H9 (cell line): ENCODE data around the gene BLOC1S1. TPM values are rescaled to one million over a fixed set of nuclear protein-coding genes. Genes with fewer than 3 reads are reported as not detected.

Experiments used
- DNase-seq: peaks from one replicate; pipeline ENCODE4 v3.0.0-alpha.2; 2017
- H2AFZ ChIP-seq: one replicate; pipeline ENCODE4 v1.6.1; 2013; ENCODE audit warnings: mild to moderate bottlenecking, low read length, control low read depth, moderate library complexity
- H2AK5ac ChIP-seq: 2 replicates; pipeline ENCODE4 v1.6.1; 2013; ENCODE audit warnings: low read length, control low read depth, mixed read lengths; ENCODE audit not compliant: insufficient read length
- H2BK120ac ChIP-seq: one replicate; pipeline ENCODE4 v1.6.1; 2013; ENCODE audit warnings: low read depth, mild to moderate bottlenecking, low read length, control low read depth, inconsistent platforms; ENCODE audit not compliant: poor library complexity, severe bottlenecking
- H2BK12ac ChIP-seq: 2 replicates; pipeline ENCODE4 v1.6.1; 2013; ENCODE audit warnings: low read length, control low read depth, mixed read lengths, low read depth; ENCODE audit not compliant: insufficient read length
- H2BK15ac ChIP-seq: 2 replicates; pipeline ENCODE4 v1.6.1; 2013; ENCODE audit warnings: low read depth, low read length, control low read depth
- H2BK20ac ChIP-seq: one replicate; pipeline ENCODE4 v1.6.1; 2013; ENCODE audit warnings: low read depth, mild to moderate bottlenecking, low read length, control low read depth, inconsistent platforms; ENCODE audit not compliant: poor library complexity, severe bottlenecking
- H2BK5ac ChIP-seq: 2 replicates; pipeline ENCODE4 v1.6.1; 2013; ENCODE audit warnings: low read length, control low read depth, mixed read lengths; ENCODE audit not compliant: insufficient read length
- H3K14ac ChIP-seq: 2 replicates; pipeline ENCODE4 v1.6.1; 2013; ENCODE audit warnings: low read length, control low read depth; ENCODE audit not compliant: insufficient read depth
- H3K18ac ChIP-seq: 2 replicates; pipeline ENCODE4 v1.6.1; 2013; ENCODE audit warnings: low read depth, mild to moderate bottlenecking, mixed read lengths, low read length, control low read depth; ENCODE audit not compliant: insufficient read length
- H3K23ac ChIP-seq: 2 replicates; pipeline ENCODE4 v1.6.1; 2013; ENCODE audit warnings: low read length, control low read depth, mixed read lengths, low read depth; ENCODE audit not compliant: insufficient read length
- H3K23me2 ChIP-seq: 2 replicates; pipeline ENCODE4 v1.6.1; 2013; ENCODE audit warnings: low read depth, mild to moderate bottlenecking, mixed read lengths, low read length, control low read depth; ENCODE audit not compliant: insufficient read length, poor library complexity, severe bottlenecking
- H3K27ac ChIP-seq: 2 replicates; pipeline ENCODE4 v1.5.1; 2013; ENCODE audit warnings: low read length, control low read depth, mixed read lengths, low read depth; ENCODE audit not compliant: insufficient read length
- H3K27me3 ChIP-seq: 2 replicates; pipeline ENCODE4 v1.6.1; 2013; ENCODE audit warnings: low read length, control low read depth, inconsistent platforms; ENCODE audit not compliant: insufficient read depth
- H3K4ac ChIP-seq: 2 replicates; pipeline ENCODE4 v1.6.1; 2013; ENCODE audit warnings: low read depth, mild to moderate bottlenecking, control low read depth, inconsistent platforms, low read length, moderate library complexity
- H3K4me1 ChIP-seq: 2 replicates; pipeline ENCODE4 v1.6.1; 2013; ENCODE audit warnings: low read length, control low read depth, inconsistent platforms; ENCODE audit not compliant: insufficient read depth
- H3K4me2 ChIP-seq: 2 replicates; pipeline ENCODE4 v1.6.1; 2013; ENCODE audit warnings: low read length, control low read depth, mixed read lengths; ENCODE audit not compliant: insufficient read length, insufficient read depth
- H3K56ac ChIP-seq: 2 replicates; pipeline ENCODE4 v1.6.1; 2013; ENCODE audit warnings: low read depth, mild to moderate bottlenecking, mixed read lengths, low read length, control low read depth; ENCODE audit not compliant: insufficient read length
- H3K79me1 ChIP-seq: 2 replicates; pipeline ENCODE4 v1.6.1; 2013; ENCODE audit warnings: low read depth, mild to moderate bottlenecking, moderate library complexity, low read length, control low read depth, inconsistent platforms; ENCODE audit not compliant: insufficient read depth, poor library complexity, severe bottlenecking
- H3K79me2 ChIP-seq: 2 replicates; pipeline ENCODE4 v1.6.1; 2013; ENCODE audit warnings: low read length, control low read depth, inconsistent platforms; ENCODE audit not compliant: insufficient read depth
- H3K9ac ChIP-seq: 2 replicates; pipeline ENCODE4 v1.6.1; 2013; ENCODE audit warnings: low read length, control low read depth, mixed read lengths; ENCODE audit not compliant: insufficient read length; ENCODE audit errors: extremely low read depth
- H3K9me3 ChIP-seq: one replicate; pipeline ENCODE4 v1.6.1; 2013; ENCODE audit warnings: low read depth, low read length, inconsistent platforms; ENCODE audit not compliant: control insufficient read depth
- H3T11ph ChIP-seq: one replicate; pipeline ENCODE4 v1.6.1; 2013; ENCODE audit warnings: mild to moderate bottlenecking, low read length, control low read depth, inconsistent platforms
- H4K20me1 ChIP-seq: one replicate; pipeline ENCODE4 v1.6.1; 2013; ENCODE audit not compliant: control insufficient read depth, insufficient read length, insufficient read depth
- H4K5ac ChIP-seq: 2 replicates; pipeline ENCODE4 v1.6.1; 2013; ENCODE audit warnings: low read depth, mild to moderate bottlenecking, mixed read lengths, low read length, control low read depth; ENCODE audit not compliant: insufficient read length
- H4K8ac ChIP-seq: replicated peaks from 2 replicates; pipeline ENCODE4 v1.6.1; 2013; ENCODE audit warnings: low read length, control low read depth, mixed read lengths, low read depth; ENCODE audit not compliant: insufficient read length
- H4K91ac ChIP-seq: 2 replicates; pipeline ENCODE4 v1.6.1; 2013; ENCODE audit warnings: low read depth, mild to moderate bottlenecking, moderate library complexity, mixed read lengths, low read length, control low read depth; ENCODE audit not compliant: insufficient read length
- H3K27ac Mint-ChIP-seq, 3 experiments: 2 replicates in 2 of 3; 3 replicates in 1 of 3; pipeline ENCODE4 v1.8.0; 2020 to 2021; ENCODE audit warnings: mixed read lengths in 3 of 3, mild to moderate bottlenecking in 1 of 3, moderate library complexity in 1 of 3
- H3K27me3 Mint-ChIP-seq: 2 replicates; pipeline ENCODE4 v1.8.0; 2021; ENCODE audit warnings: low read depth, mild to moderate bottlenecking, moderate library complexity, mixed read lengths
- H3K36me3 Mint-ChIP-seq, 3 experiments: 2 replicates in 2 of 3; 3 replicates in 1 of 3; pipeline ENCODE4 v1.8.0; 2020 to 2021; ENCODE audit warnings: low read depth in 3 of 3, mixed read lengths in 3 of 3; ENCODE audit not compliant: insufficient read depth in 1 of 3
- H3K4me1 Mint-ChIP-seq, 2 experiments: 2 replicates each; pipeline ENCODE4 v1.8.0; 2020; ENCODE audit warnings: mixed read lengths in 2 of 2
- H3K4me3 Mint-ChIP-seq, 2 experiments: 2 replicates in 1 of 2; 3 replicates in 1 of 2; pipeline ENCODE4 v1.8.0; 2020 to 2021; ENCODE audit warnings: mild to moderate bottlenecking in 2 of 2, mixed read lengths in 2 of 2, moderate library complexity in 1 of 2
- H3K9me3 Mint-ChIP-seq, 2 experiments: 2 replicates in 1 of 2; 3 replicates in 1 of 2; pipeline ENCODE4 v1.8.0; 2020; ENCODE audit warnings: mild to moderate bottlenecking in 2 of 2, mixed read lengths in 2 of 2, moderate library complexity in 1 of 2
- CTCF ChIP-seq: fragments of 200-600 bp; sonication (generic); conservative IDR thresholded peaks from 3 replicates; pipeline ENCODE4 v1.8.0; 2021; ENCODE audit warnings: antibody characterized with exemption, mild to moderate bottlenecking
- WGBS: extraction: QIAGEN DNeasy Blood & Tissue Kit; methylation state at CpG from one replicate; pipeline ENCODE4 v1.1.7; 2013; ENCODE audit warnings: missing lambda C conversion rate, low lambda C conversion rate, mixed read lengths; ENCODE audit not compliant: insufficient read length; ENCODE audit errors: extremely low coverage; 5-methylcytosine and 5-hydroxymethylcytosine counted together
- total RNA-seq: library from RNA; stranded (reverse); gene quantifications from 2 replicates; pipeline ENCODE4 v1.2.1, GENCODE V29; 2021

BLOC1S1 gene
- total RNA-seq, 1 experiment from 2014 or later: 108 TPM

- H2BK5ac ChIP-seq: no peak overlapping the region
- no peak overlapping the region for H3K27ac ChIP-seq
- H3K56ac ChIP-seq: no peak overlapping the region
- peaks cover 7% of the 10 kb centered on the region; the same call in 1 of the 2 replicates for H3K79me2 ChIP-seq
- H3K4me2 ChIP-seq: no peak overlapping the region
- H2BK120ac ChIP-seq: no peak overlapping the region
- H3K9me3 ChIP-seq: no peaks in the 10 kb centered on the region
- TF ChIP-seq CTCF: peak; percentile 72
- no CpG with 5 or more reads among the region's 11 CpGs for WGBS
- H3K23me2 ChIP-seq: peaks cover 7% of the 10 kb centered on the region
- H3T11ph ChIP-seq: no peak overlapping the region
- H3K27me3 Mint-ChIP-seq: no peaks in the 10 kb centered on the region
- H3K27me3 ChIP-seq: no peaks in the 10 kb centered on the region
- H3K27ac Mint-ChIP-seq: peak overlapping the region in 2 of 3 experiments; percentile 2 to 32; a peak in 2 of 7 replicates
- H3K36me3 Mint-ChIP-seq: peaks cover 21 to 49% (median 46%) of the 10 kb centered on the region in 3 experiments; a peak in 6 of 7 replicates
- DNase-seq: peak; percentile 81
- no peak overlapping the region for H3K14ac ChIP-seq
- H4K8ac ChIP-seq: no peak overlapping the region
- H2AFZ ChIP-seq: no peak overlapping the region
- H3K4me3 Mint-ChIP-seq: peak overlapping the region; percentile 5; a peak in 1 of 5 replicates
- peaks cover 3% of the 10 kb centered on the region; the same call in 1 of the 2 replicates for H3K4me1 ChIP-seq
- no peak overlapping the region for H4K91ac ChIP-seq
- H3K4me1 Mint-ChIP-seq: peaks cover 23 to 30% of the 10 kb centered on the region in 2 experiments
- no peak overlapping the region for H3K9ac ChIP-seq
- no peak overlapping the region for H3K23ac ChIP-seq
- H3K18ac ChIP-seq: no peak overlapping the region
- no peak overlapping the region for H3K4ac ChIP-seq
- no peak overlapping the region for H2BK15ac ChIP-seq
- H4K5ac ChIP-seq: no peak overlapping the region
- no peak overlapping the region for H2BK20ac ChIP-seq
- no peaks in the 10 kb centered on the region for H4K20me1 ChIP-seq
- no peak overlapping the region for H2BK12ac ChIP-seq
- no peak overlapping the region for H2AK5ac ChIP-seq
- no peaks in the 10 kb centered on the region for H3K9me3 Mint-ChIP-seq
- H3K79me1 ChIP-seq: peaks cover 7% of the 10 kb centered on the region
Measured at GRCh38 chr12:55724226-55724939, 8.5 kb downstream of the BLOC1S1 start.
